Stimulated activated memory B cell treated with anti-CD40 and anti-IgM and Interleukin-4, amounts not matched to agents 10 μg/mL and 1 μg/mL and 100 μg/mL, for 72 hours (primary cell): ENCODE results near the gene CBLB.
A peak's percentile ranks its signal among the peaks of the same experiment; 100 is the strongest.

ENCODE experiments used
- ATAC-seq: fragments of 150-1000 bp; cut with Tn5 transposase; 2 replicates; pipeline ENCODE4 v1.10.0; 2021
- H3K27ac Mint-ChIP-seq: one replicate; pipeline ENCODE4 v1.8.0; 2022; ENCODE audit warnings: mild to moderate bottlenecking, mixed read lengths
- H3K27me3 Mint-ChIP-seq: one replicate; pipeline ENCODE4 v1.8.0; 2022; ENCODE audit warnings: mixed read lengths
- H3K36me3 Mint-ChIP-seq: one replicate; pipeline ENCODE4 v1.8.0; 2022; ENCODE audit warnings: mixed read lengths
- H3K4me1 Mint-ChIP-seq: one replicate; pipeline ENCODE4 v1.8.0; 2022; ENCODE audit warnings: mixed read lengths
- H3K4me3 Mint-ChIP-seq: one replicate; pipeline ENCODE4 v1.8.0; 2022; ENCODE audit warnings: mild to moderate bottlenecking, moderate library complexity, mixed read lengths
- H3K9me3 Mint-ChIP-seq: one replicate; pipeline ENCODE4 v1.8.0; 2022; ENCODE audit warnings: mixed read lengths

The CBLB gene

GRCh38 chr3:105863608-105864007 lies 5.2 kb downstream of the CBLB start:
- Mint-ChIP-seq H3K27ac (no peak overlapping the region), H3K36me3 (peaks cover 6% of the 10 kb centered on the region), H3K27me3 (no peaks in the 10 kb centered on the region), H3K4me1 (peaks cover 19% of the 10 kb centered on the region), H3K9me3 (no peaks in the 10 kb centered on the region), H3K4me3 (no peak overlapping the region)
- no peak for ATAC-seq

GRCh38 chr3:105862217-105862616 lies 6.6 kb downstream of the CBLB start:
- Mint-ChIP-seq H3K36me3 (peaks cover 11% of the 10 kb centered on the region), H3K4me3 (no peak overlapping the region), H3K27me3 (no peaks in the 10 kb centered on the region), H3K9me3 (no peaks in the 10 kb centered on the region), H3K4me1 (peaks cover 15% of the 10 kb centered on the region), H3K27ac (no peak overlapping the region)
- peak; percentile 94 for ATAC-seq

- Mint-ChIP-seq H3K36me3 (peaks cover 11% of the 10 kb centered on the region), H3K27me3 (no peaks in the 10 kb centered on the region), H3K27ac (no peak overlapping the region), H3K4me3 (no peak overlapping the region), H3K9me3 (no peaks in the 10 kb centered on the region), H3K4me1 (peaks cover 6% of the 10 kb centered on the region)
- ATAC-seq = no peak
Measured at GRCh38 chr3:105860641-105861040, 8.2 kb downstream of the CBLB start.

GRCh38 chr3:105858017-105858416 lies 10.8 kb downstream of the CBLB start:
- Mint-ChIP-seq H3K36me3 (peaks cover 23% of the 10 kb centered on the region), H3K27me3 (no peaks in the 10 kb centered on the region), H3K9me3 (no peaks in the 10 kb centered on the region), H3K4me3 (no peak overlapping the region), H3K27ac (peak overlapping the region; percentile 44), H3K4me1 (peaks cover 27% of the 10 kb centered on the region)
- no peak for ATAC-seq

GRCh38 chr3:105857601-105858000 lies 11.2 kb downstream of the CBLB start:
- Mint-ChIP-seq H3K4me1 (peaks cover 28% of the 10 kb centered on the region), H3K9me3 (no peaks in the 10 kb centered on the region), H3K27me3 (no peaks in the 10 kb centered on the region), H3K36me3 (peaks cover 24% of the 10 kb centered on the region), H3K4me3 (no peak overlapping the region), H3K27ac (peak overlapping the region; percentile 44)
- ATAC-seq = no peak

- no peak for ATAC-seq
- peaks cover 28% of the 10 kb centered on the region for H3K4me1 Mint-ChIP-seq
- H3K4me3 Mint-ChIP-seq = no peak overlapping the region
- H3K36me3 Mint-ChIP-seq = peaks cover 24% of the 10 kb centered on the region
- no peaks in the 10 kb centered on the region for H3K27me3 Mint-ChIP-seq
- H3K27ac Mint-ChIP-seq = no peak overlapping the region
- H3K9me3 Mint-ChIP-seq = no peaks in the 10 kb centered on the region
Measured at GRCh38 chr3:105856605-105857004, 12.2 kb downstream of the CBLB start.

GRCh38 chr3:105853801-105854432 lies 14.9 kb downstream of the CBLB start:
- H3K4me3 Mint-ChIP-seq = peak overlapping the region; percentile 51
- H3K4me1 Mint-ChIP-seq = peaks cover 35% of the 10 kb centered on the region
- H3K36me3 Mint-ChIP-seq = peaks cover 26% of the 10 kb centered on the region
- ATAC-seq = peak; percentile 100
- no peaks in the 10 kb centered on the region for H3K9me3 Mint-ChIP-seq
- no peaks in the 10 kb centered on the region for H3K27me3 Mint-ChIP-seq
- H3K27ac Mint-ChIP-seq = peak overlapping the region; percentile 94

- H3K36me3 Mint-ChIP-seq = peaks cover 21% of the 10 kb centered on the region
- ATAC-seq = no peak
Measured at GRCh38 chr3:105851582-105851981, 17.2 kb downstream of the CBLB start.

GRCh38 chr3:105851176-105851575 lies 17.6 kb downstream of the CBLB start:
- H3K4me3 Mint-ChIP-seq = no peak overlapping the region
- peaks cover 41% of the 10 kb centered on the region for H3K4me1 Mint-ChIP-seq
- no peaks in the 10 kb centered on the region for H3K9me3 Mint-ChIP-seq
- H3K27me3 Mint-ChIP-seq = no peaks in the 10 kb centered on the region
- no peak for ATAC-seq
- H3K27ac Mint-ChIP-seq = peak overlapping the region; percentile 52
- H3K36me3 Mint-ChIP-seq = peaks cover 21% of the 10 kb centered on the region

More at GRCh38 chr3:105851582-105851981, 17.2 kb downstream of the CBLB start:
- Mint-ChIP-seq H3K4me3 (no peak overlapping the region), H3K27ac (peak overlapping the region; percentile 52), H3K9me3 (no peaks in the 10 kb centered on the region), H3K4me1 (peaks cover 41% of the 10 kb centered on the region), H3K27me3 (no peaks in the 10 kb centered on the region)

GRCh38 chr3:105850593-105850992 lies 18.2 kb downstream of the CBLB start:
- Mint-ChIP-seq H3K27ac (peak overlapping the region; percentile 52), H3K27me3 (no peaks in the 10 kb centered on the region), H3K4me1 (peaks cover 41% of the 10 kb centered on the region), H3K9me3 (no peaks in the 10 kb centered on the region), H3K4me3 (no peak overlapping the region), H3K36me3 (peaks cover 21% of the 10 kb centered on the region)
- no peak for ATAC-seq

- Mint-ChIP-seq H3K27ac (no peak overlapping the region), H3K36me3 (peaks cover 15% of the 10 kb centered on the region), H3K9me3 (no peaks in the 10 kb centered on the region), H3K4me3 (no peak overlapping the region), H3K27me3 (no peaks in the 10 kb centered on the region), H3K4me1 (peaks cover 29% of the 10 kb centered on the region)
- no peak for ATAC-seq
Measured at GRCh38 chr3:105848821-105849220, 20.0 kb downstream of the CBLB start.

GRCh38 chr3:105847865-105848264 lies 20.9 kb downstream of the CBLB start:
- no peaks in the 10 kb centered on the region for H3K27me3 Mint-ChIP-seq
- H3K9me3 Mint-ChIP-seq = no peaks in the 10 kb centered on the region
- no peak overlapping the region for H3K27ac Mint-ChIP-seq
- peaks cover 8% of the 10 kb centered on the region for H3K36me3 Mint-ChIP-seq
- no peak overlapping the region for H3K4me3 Mint-ChIP-seq
- peaks cover 20% of the 10 kb centered on the region for H3K4me1 Mint-ChIP-seq
- ATAC-seq = no peak

- Mint-ChIP-seq H3K4me1 (peaks cover 20% of the 10 kb centered on the region), H3K4me3 (peak overlapping the region; percentile 32), H3K9me3 (no peaks in the 10 kb centered on the region), H3K36me3 (peaks cover 11% of the 10 kb centered on the region), H3K27me3 (no peaks in the 10 kb centered on the region), H3K27ac (no peak overlapping the region)
- no peak for ATAC-seq
Measured at GRCh38 chr3:105847452-105847851, 21.4 kb downstream of the CBLB start.

- Mint-ChIP-seq H3K4me1 (peaks cover 20% of the 10 kb centered on the region), H3K27ac (no peak overlapping the region), H3K4me3 (no peak overlapping the region), H3K36me3 (peaks cover 14% of the 10 kb centered on the region), H3K9me3 (no peaks in the 10 kb centered on the region), H3K27me3 (no peaks in the 10 kb centered on the region)
- ATAC-seq = no peak
Measured at GRCh38 chr3:105846809-105847208, 22.0 kb downstream of the CBLB start.

- Mint-ChIP-seq H3K4me1 (peaks cover 13% of the 10 kb centered on the region), H3K4me3 (no peak overlapping the region), H3K27me3 (no peaks in the 10 kb centered on the region), H3K27ac (no peak overlapping the region), H3K36me3 (peaks cover 10% of the 10 kb centered on the region), H3K9me3 (no peaks in the 10 kb centered on the region)
- no peak for ATAC-seq
Measured at GRCh38 chr3:105845488-105845887, 23.3 kb downstream of the CBLB start.

- ATAC-seq = no peak
Measured at GRCh38 chr3:105844704-105845103, 24.1 kb downstream of the CBLB start.

More at GRCh38 chr3:105844704-105845103, 24.1 kb downstream of the CBLB start:
- H3K36me3 Mint-ChIP-seq = peaks cover 12% of the 10 kb centered on the region
- no peak overlapping the region for H3K4me3 Mint-ChIP-seq
- H3K4me1 Mint-ChIP-seq = peaks cover 13% of the 10 kb centered on the region
- H3K27ac Mint-ChIP-seq = no peak overlapping the region
- no peaks in the 10 kb centered on the region for H3K9me3 Mint-ChIP-seq
- no peaks in the 10 kb centered on the region for H3K27me3 Mint-ChIP-seq
